ENCODE measurements around the gene PAX5.

The PAX5 gene

DNA sequence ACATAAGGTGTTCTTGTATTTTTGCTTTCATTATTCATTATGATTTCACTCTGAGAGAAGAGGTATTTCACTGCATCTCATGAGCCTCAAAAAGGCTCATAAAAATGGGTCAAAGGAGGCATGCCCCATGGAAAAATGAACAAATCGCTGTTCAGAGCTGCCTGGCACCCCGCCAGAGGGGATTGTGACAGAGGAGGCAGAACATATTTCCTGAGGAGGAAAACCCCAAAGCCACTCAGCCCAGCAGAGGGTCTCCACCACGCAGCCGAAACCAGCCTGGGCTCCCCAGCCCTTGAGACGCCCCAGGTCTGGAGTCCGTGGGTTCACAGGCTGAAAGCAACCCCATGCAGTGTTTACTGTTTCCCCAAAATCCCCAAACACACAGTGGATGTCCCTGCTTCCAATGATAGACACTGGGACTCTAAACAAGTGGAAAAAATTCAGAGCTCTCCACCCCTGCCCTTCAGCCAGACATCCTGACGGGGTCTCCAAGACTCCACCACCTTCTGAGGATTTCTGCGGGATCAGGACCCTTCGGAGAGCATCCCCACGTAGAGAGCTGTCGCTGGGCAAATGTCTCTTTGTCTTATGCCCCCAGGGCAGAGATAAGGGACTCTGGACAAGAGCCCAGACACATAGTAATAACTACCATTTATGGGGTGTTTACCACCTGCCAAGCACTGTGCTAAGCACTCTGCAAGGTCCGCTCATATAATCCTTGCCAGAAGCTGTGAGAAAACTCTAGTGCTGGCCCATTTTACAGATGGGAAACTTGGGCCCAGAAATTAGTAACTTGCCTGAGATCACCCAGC is 122.3 kb downstream of the PAX5 start:
- TF ChIP-seq, protein P1, sequence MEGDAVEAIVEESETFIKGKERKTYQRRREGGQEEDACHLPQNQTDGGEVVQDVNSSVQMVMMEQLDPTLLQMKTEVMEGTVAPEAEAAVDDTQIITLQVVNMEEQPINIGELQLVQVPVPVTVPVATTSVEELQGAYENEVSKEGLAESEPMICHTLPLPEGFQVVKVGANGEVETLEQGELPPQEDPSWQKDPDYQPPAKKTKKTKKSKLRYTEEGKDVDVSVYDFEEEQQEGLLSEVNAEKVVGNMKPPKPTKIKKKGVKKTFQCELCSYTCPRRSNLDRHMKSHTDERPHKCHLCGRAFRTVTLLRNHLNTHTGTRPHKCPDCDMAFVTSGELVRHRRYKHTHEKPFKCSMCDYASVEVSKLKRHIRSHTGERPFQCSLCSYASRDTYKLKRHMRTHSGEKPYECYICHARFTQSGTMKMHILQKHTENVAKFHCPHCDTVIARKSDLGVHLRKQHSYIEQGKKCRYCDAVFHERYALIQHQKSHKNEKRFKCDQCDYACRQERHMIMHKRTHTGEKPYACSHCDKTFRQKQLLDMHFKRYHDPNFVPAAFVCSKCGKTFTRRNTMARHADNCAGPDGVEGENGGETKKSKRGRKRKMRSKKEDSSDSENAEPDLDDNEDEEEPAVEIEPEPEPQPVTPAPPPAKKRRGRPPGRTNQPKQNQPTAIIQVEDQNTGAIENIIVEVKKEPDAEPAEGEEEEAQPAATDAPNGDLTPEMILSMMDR (conservative IDR thresholded peaks at IDR 0.05): no peak
- TF ChIP-seq ZFX (IDR thresholded peaks at IDR 0.05): no peak
- H3K27ac ChIP-seq: no peak overlapping the region

DNA sequence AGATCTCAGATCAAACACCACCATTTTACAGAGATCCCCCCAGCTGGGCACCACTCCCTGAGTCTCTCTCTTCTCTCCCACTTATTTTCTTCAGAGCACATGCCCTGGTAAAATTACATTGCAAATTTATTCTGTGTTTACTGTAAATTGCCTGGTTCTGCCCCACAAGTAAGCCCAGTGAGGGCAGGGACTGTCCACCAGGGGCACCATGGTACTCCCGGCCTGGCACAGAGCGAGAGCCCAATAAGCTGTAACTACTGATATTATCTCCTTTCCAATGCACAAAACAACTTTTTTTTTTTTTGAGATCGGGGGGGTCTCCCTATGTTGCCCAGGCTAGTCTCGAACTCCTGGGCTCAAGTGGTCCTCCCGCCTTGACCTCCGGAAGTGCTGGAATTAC is 123.0 kb downstream of the PAX5 start:
- TF ChIP-seq, protein P1 (conservative IDR thresholded peaks at IDR 0.05): peak; percentile 21
- TF ChIP-seq ZFX (IDR thresholded peaks at IDR 0.05): no peak
- no peak overlapping the region for H3K27ac ChIP-seq

DNA sequence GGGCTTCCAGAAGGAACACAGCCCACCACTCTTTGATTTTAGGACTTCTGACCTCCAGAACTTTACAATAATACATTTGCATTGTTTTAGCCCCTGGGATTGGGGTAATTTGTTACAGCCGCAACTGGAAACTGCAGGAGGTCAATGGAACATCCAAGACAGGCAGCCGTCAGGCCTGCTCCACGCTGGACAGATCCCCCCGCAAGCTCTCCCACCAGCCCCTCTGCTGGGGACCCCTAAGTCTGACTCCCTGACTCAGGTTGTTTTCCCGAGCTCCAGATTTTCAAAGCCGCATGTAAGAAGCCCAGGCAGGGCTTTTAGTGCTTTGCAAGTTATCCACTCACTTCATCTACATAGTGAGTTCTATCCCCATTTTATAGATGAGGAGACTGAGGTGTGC is 127.6 kb downstream of the PAX5 start:
- no peak overlapping the region for H3K27ac ChIP-seq
- no peak for TF ChIP-seq ZFX (IDR thresholded peaks at IDR 0.05)
- TF ChIP-seq, protein P1 (conservative IDR thresholded peaks at IDR 0.05): no peak

DNA sequence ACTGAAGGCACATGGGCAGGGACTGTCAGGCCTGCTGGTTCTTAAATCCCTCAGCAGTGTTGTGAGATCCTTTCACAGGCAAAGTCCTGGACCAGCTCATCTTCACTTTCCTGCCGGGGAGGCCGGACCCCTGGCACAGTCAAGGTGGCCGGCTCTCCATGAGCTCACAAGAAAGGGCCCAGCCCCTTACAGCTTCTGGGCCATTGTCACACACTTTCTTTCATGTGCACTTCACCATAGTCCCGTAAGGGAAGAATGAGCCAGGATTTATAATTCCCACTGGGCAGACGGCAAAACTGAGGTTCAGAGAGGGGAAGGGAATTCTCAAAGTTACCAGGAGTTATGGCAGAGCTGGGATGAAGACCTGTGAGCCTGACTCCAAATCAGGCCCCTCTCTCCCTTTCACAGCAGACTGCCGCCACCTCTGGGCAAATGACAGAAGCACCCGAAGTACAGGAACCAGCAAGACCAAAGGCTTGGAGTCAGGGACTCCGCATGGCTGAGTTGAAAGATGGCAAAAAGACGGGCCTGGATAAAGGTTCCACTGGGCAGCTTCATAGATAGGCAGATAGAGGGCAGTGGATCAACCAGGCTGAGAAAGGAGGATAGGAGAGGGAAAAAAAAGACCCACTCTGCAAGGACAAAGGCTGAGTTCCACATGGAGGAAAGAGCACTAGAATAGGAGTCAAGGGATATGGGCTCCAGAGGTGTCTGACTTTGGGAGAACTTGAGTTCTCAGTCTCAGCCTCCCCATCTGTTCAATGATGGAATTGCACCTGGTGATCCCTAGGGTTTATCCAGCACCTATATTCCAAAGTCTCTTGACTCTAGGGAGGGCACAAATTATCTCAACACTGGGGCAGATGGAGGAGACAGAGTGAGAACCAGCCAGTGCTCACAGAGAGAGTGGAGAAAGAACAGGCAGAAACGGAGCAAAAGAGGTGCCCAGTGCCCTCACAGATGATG is 128.7 kb downstream of the PAX5 start:
- TF ChIP-seq, protein P1 (conservative IDR thresholded peaks at IDR 0.05): no peak; the same call in 1 of the 2 replicates
- TF ChIP-seq ZFX (IDR thresholded peaks at IDR 0.05): no peak
- H3K27ac ChIP-seq: no peak overlapping the region

DNA sequence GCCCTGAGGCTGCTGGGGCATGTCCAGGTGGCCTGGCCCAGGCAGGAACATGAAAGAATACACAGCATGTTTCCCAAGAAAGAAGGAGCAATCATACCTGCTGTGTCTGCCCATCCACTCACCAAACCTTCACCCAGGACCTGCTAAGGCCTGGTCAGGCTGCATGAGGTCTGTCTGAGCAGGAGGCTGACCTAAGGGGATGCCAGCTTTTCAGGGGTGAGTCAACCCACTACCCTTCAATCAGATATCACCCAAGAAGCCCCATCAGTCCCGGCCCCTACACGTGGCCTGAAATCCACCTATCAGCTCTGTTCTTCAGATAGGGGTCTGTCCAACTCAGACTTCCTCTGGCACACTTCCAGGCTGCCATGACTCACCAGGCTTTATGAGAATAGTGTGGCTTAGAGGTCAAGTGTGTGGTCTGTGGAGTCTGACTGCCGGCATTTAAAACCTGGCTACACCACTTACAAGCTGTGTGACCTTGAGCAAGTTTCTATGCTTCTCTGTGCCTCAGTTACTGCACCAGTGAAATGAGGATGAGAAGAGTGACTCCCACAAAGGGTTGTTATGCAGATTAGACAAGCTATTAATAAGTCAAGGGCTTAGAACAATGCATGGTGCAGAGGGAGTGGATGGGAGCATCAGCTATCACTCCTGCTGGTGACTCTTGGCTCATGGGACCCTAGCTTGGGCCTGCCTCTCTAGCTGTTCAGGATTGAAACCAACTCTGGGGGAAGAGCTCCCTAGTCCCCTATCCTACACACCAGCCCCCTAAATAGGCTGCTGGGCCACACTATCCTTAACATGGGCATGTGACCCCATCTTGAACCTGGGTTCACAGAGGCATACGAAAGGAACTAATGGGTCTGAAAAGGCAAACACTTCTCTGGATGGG is 130.3 kb downstream of the PAX5 start:
- H3K27ac ChIP-seq: no peak overlapping the region
- TF ChIP-seq, protein P1 (conservative IDR thresholded peaks at IDR 0.05): no peak
- TF ChIP-seq ZFX (IDR thresholded peaks at IDR 0.05): no peak

DNA sequence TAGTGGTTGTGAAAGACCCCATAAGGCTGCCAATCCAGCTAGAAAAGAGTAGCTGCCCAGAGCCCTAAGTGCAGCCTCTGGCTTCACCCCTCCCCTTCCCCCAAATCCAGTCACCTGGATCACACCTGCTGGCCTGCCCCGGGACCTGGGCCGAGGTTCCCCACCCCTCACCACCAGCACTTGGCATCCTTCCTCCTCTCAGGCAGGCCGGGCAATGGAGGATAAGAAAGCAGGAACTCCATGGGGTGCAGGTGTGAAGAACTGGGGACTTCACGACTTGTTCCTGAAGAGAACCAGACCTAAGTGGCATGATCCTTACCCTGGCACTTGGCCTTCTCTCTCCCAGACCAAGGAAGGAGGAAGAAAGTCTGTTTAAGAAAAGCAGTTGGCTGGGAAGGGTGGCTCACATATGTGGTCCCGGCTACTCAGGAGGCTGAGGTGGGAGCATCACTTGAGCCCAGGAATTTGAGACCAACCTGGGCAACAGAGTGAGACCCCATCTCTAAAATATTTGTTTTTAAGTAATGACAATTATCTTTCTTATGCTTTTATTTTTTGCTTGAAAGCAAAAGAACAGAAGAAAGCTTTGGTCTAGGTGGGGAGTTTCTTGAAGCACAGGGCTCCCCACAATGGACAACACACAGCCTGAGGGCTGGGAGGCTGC is 131.1 kb downstream of the PAX5 start:
- TF ChIP-seq, protein P1 (conservative IDR thresholded peaks at IDR 0.05): no peak
- no peak for TF ChIP-seq ZFX (IDR thresholded peaks at IDR 0.05)
- H3K27ac ChIP-seq: no peak overlapping the region
